Heart left ventricle (tissue), 16 donors: ENCODE data around the gene RGS6. TPM values are rescaled to one million over a fixed set of nuclear protein-coding genes. Genes with fewer than 3 reads are reported as not detected.
A peak's percentile ranks its signal among the peaks of the same experiment; 100 is the strongest.

Experiments
- ATAC-seq, 4 donors: fragments of 200-7000 bp; cut with Tn5 transposase; one replicate each; pipeline ENCODE4 v1.9.1; 2020 to 2022; ENCODE audit warnings: moderate library complexity in 4 of 4, mild to moderate bottlenecking in 3 of 4, moderate number of reproducible peaks in 1 of 4
- DNase-seq, 5 donors: peaks; one replicate each; pipeline ENCODE4 v3.0.0-alpha.2; 2020
- H3K27ac ChIP-seq, 12 donors: fragments of 200-600 bp; sonication (generic) in 4 of 12; one replicate each; pipeline versions ENCODE4 v1.5.0 to v1.8.0; 2016 to 2022; ENCODE audit warnings: mild to moderate bottlenecking in 2 of 12
- H3K27me3 ChIP-seq, 9 donors: fragments of 200-600 bp; sonication (generic) in 2 of 9; one replicate each; pipeline versions ENCODE4 v1.5.1 to v1.8.0; 2016 to 2022; ENCODE audit warnings: mild to moderate bottlenecking in 3 of 9
- H3K36me3 ChIP-seq, 9 donors: fragments of 200-600 bp; sonication (generic) in 2 of 9; one replicate each; pipeline versions ENCODE4 v1.5.0 to v1.8.0; 2018 to 2022; ENCODE audit warnings: mild to moderate bottlenecking in 2 of 9
- H3K4me1 ChIP-seq, 12 donors: fragments of 200-600 bp; sonication (generic) in 4 of 12; one replicate each; pipeline versions ENCODE4 v1.5.0 to v1.8.0; 2016 to 2022; ENCODE audit warnings: mild to moderate bottlenecking in 3 of 12
- H3K4me3 ChIP-seq, 12 donors: fragments of 200-600 bp; sonication (generic) in 4 of 12; one replicate each; pipeline versions ENCODE4 v1.5.0 to v1.8.0; 2017 to 2022; ENCODE audit warnings: mild to moderate bottlenecking in 9 of 12, moderate library complexity in 4 of 12
- H3K9me3 ChIP-seq, 12 donors: fragments of 200-600 bp; sonication (generic) in 4 of 12; one replicate each; pipeline versions ENCODE4 v1.5.0 to v1.8.0; 2016 to 2022; ENCODE audit warnings: mild to moderate bottlenecking in 1 of 12
- POLR2A ChIP-seq, 2 donors: fragments of 450-650 bp; IDR thresholded peaks; one replicate each; pipeline ENCODE4 v1.6.1; 2017; ENCODE audit warnings: antibody characterized with exemption in 2 of 2, mild to moderate bottlenecking in 2 of 2, moderate library complexity in 2 of 2
- WGBS, 4 donors: extraction: QIAGEN DNeasy Blood & Tissue Kit in 2 of 4; methylation state at CpG; one replicate each; pipeline versions ENCODE4 v1.1.5 to v1.1.7; 2013 to 2018; 5-methylcytosine and 5-hydroxymethylcytosine counted together
- intact Hi-C, 10 donors: fragments of 100-400 bp; cut with DNase I; formaldehyde crosslinking; loops; one replicate each; pipeline versions ENCODE4 v1.11.1 to v1.14.2; 2022
- polyA plus RNA-seq, 2 donors: library from polyadenylated mRNA; stranded (reverse); fragments of 200-250 nt; gene quantifications; one replicate each; pipeline ENCODE4 v1.2.3, GENCODE V29; 2013
- total RNA-seq, 9 donors: library from RNA; depleted of rRNA in 2 of 9; stranded (reverse); fragments of >200 nt in 2 of 9; fragmentation: NEBNext Ultra II Directional in 3 of 9; extraction: Animal tissue kit (Norgen Biotek cat#: 25700) in 3 of 9; gene quantifications; one replicate each; pipeline versions ENCODE4 v1.1.0 to v1.2.4, GENCODE V29; 2016 to 2023
- TF ChIP-seq, protein P1 (sequence below), 12 donors: fragments of 200-600 bp; sonication (generic) in 4 of 12; IDR thresholded peaks; one replicate each; pipeline versions ENCODE4 v1.5.0 to v1.8.0; 2018 to 2022; ENCODE audit warnings: antibody characterized with exemption in 12 of 12, mild to moderate bottlenecking in 5 of 12
- donor health status: ischemic (EF 13 %, LVEDD 7.1; RV severe dilation, severe dysfunction).
- donor health status: healthy with polysubstance abuse.
- donor health status: DM: no; HTN: yes; CAD: no.
- donor health status: DM: no; HTN: no; CAD: no.
- donor health status: ischemic (EF 25% LVEDD 6.9; RV normal size, moderate dysfunction).
- donor health status: ischemic (EF 25% LVEDD 5.7; RV mildly dilated, moderate dysfunction).
- donor health status: healthy.
- donor health status: DM: yes; HTN: yes; CAD: no.
- donor health status: ischemic (EF 35%, LVEDD 5.7; RV mildly dilated, moderate dysfunction).
- donor health status: nonischemic (EF 11% LVEDD 7.7; RV severe dilation, severe dysfunction).
- donor health status: DM: yes; HTN: yes; CAD: no.
- donor health status: PGD.
- donor health status: ischemic (EF 29% LVEDD 5.4; RV normal size, mild dysfunction).
- donor health status: nonischemic (EF 23%, LVEDD 6.1; RV moderate dilation, normal function).

Gene RGS6
- total and polyA plus RNA-seq, 11 donors = 1.3 to 25.4 (median 15.1) TPM

DNA sequence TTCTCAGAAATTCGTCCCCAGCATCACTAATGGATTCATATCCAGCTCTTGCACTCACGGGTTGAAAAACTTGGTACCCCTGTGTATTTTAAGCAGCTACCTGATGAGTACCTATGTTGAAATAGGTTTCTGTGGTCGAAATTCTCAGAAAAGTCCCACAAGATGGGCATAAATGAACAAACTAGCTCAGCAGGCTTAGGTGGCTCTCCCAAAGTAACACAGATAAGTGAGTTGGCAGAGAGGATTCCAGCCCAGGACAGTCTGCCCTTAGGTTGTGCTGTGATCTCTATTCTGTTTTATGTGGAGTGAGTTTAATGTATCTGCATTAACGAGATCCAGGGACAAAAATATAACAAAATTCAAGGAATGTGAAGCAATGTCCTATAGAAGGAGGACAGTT is 92.3 kb downstream of the RGS6 start:
- no peaks in the 10 kb centered on the region for H3K27me3 ChIP-seq
- ATAC-seq (peak; percentile 49 to 73 (median 70)), DNase-seq (no peak)
- H3K9me3 ChIP-seq = peaks cover 0 to 2% (median 0%) of the 10 kb centered on the region in 12 donors
- WGBS, 4 donors = 67 to 71% (median 70%) methylated on average over 4 of the region's 4 CpGs
- H3K27ac ChIP-seq = peak overlapping the region in 3 of 12 donors; percentile 1 to 19 (median 2)
- H3K4me3 ChIP-seq = no peak overlapping the region
- TF ChIP-seq POLR2A (IDR thresholded peaks at IDR 0.05) = no peak
- TF ChIP-seq, protein P1, sequence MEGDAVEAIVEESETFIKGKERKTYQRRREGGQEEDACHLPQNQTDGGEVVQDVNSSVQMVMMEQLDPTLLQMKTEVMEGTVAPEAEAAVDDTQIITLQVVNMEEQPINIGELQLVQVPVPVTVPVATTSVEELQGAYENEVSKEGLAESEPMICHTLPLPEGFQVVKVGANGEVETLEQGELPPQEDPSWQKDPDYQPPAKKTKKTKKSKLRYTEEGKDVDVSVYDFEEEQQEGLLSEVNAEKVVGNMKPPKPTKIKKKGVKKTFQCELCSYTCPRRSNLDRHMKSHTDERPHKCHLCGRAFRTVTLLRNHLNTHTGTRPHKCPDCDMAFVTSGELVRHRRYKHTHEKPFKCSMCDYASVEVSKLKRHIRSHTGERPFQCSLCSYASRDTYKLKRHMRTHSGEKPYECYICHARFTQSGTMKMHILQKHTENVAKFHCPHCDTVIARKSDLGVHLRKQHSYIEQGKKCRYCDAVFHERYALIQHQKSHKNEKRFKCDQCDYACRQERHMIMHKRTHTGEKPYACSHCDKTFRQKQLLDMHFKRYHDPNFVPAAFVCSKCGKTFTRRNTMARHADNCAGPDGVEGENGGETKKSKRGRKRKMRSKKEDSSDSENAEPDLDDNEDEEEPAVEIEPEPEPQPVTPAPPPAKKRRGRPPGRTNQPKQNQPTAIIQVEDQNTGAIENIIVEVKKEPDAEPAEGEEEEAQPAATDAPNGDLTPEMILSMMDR (IDR thresholded peaks at IDR 0.05) = no peak
- intact Hi-C loops = loop anchor here (1.0 to 10.0 kb wide), 7 partner anchors 90 to 393 kb away; partner anchors contain the start of gene RGS6 (in 2 of the 10)
- no peaks in the 10 kb centered on the region for H3K36me3 ChIP-seq
- H3K4me1 ChIP-seq = peaks cover 0 to 24% (median 12%) of the 10 kb centered on the region in 12 donors

DNA sequence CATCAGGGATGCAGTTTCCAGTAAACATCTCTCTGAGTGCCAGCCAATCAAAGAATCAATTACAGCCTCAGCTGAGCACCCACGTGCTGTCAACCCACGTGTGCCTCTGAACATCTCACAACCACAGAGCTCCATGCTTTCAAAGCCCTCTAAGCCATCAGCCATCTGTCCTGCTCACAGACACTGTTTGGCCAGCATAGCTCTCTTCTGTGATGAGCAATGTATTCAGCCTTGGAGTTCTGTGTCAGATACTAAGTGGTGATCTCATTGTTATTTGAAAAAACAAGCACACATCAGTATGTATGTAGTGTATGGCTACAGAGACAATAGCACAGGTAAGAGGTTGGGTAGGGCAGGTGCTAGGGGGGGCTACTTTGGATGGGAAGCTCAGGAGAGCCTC is 94.3 kb downstream of the RGS6 start:
- WGBS, 4 donors = 30 to 63% (median 45%) methylated on average over 2 of the region's 2 CpGs
- H3K4me3 ChIP-seq = no peak overlapping the region
- TF ChIP-seq POLR2A (IDR thresholded peaks at IDR 0.05) = no peak
- TF ChIP-seq, protein P1 (IDR thresholded peaks at IDR 0.05) = no peak
- no peaks in the 10 kb centered on the region for H3K36me3 ChIP-seq
- H3K27ac ChIP-seq = no peak overlapping the region
- intact Hi-C loops = loop anchor here in 4 of 10 donors (5.0 to 10.0 kb wide), 3 partner anchors 92 to 396 kb away; partner anchors contain the start of gene RGS6 (in 1 of the 4)
- peak in 1 of 4 donors; percentile 12 for ATAC-seq
- H3K9me3 ChIP-seq = peaks cover 0 to 17% (median 2%) of the 10 kb centered on the region in 12 donors
- H3K4me1 ChIP-seq = peaks cover 0 to 24% (median 12%) of the 10 kb centered on the region in 12 donors
- no peaks in the 10 kb centered on the region for H3K27me3 ChIP-seq
- no peak for DNase-seq

DNA sequence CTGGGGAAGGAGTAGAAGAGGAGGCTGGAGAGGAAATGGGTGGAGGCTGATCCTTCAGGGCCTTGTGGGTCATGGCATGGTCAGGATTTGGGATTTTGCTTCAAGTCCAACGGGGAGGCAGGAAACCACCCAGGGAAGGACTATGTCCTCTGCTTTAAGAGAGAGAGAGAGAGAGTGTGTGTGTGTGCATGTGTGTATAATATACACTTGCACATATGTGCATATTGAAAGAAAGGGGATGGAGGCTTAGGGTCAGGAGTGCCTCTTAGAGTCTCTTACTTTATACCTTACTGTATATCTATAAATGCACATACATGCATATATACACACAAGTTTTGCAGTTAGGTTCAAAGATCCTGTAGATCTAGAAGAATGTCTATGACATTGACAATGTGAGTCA is 94.8 kb downstream of the RGS6 start:
- no peaks in the 10 kb centered on the region for H3K36me3 ChIP-seq
- no peak overlapping the region for H3K27ac ChIP-seq
- intact Hi-C loops = loop anchor here in 4 of 10 donors (5.0 to 10.0 kb wide), 3 partner anchors 92 to 395 kb away; partner anchors contain the start of gene RGS6 (in 1 of the 4)
- no peak for TF ChIP-seq POLR2A (IDR thresholded peaks at IDR 0.05)
- TF ChIP-seq, protein P1 (IDR thresholded peaks at IDR 0.05) = no peak
- 33 to 68% (median 60%) methylated on average over 1 of the region's 1 CpG for WGBS, 4 donors
- peaks cover 0 to 17% (median 2%) of the 10 kb centered on the region in 12 donors for H3K9me3 ChIP-seq
- peaks cover 0 to 24% (median 12%) of the 10 kb centered on the region in 12 donors for H3K4me1 ChIP-seq
- H3K4me3 ChIP-seq = no peak overlapping the region
- ATAC-seq = no peak
- no peaks in the 10 kb centered on the region for H3K27me3 ChIP-seq
- no peak for DNase-seq

DNA sequence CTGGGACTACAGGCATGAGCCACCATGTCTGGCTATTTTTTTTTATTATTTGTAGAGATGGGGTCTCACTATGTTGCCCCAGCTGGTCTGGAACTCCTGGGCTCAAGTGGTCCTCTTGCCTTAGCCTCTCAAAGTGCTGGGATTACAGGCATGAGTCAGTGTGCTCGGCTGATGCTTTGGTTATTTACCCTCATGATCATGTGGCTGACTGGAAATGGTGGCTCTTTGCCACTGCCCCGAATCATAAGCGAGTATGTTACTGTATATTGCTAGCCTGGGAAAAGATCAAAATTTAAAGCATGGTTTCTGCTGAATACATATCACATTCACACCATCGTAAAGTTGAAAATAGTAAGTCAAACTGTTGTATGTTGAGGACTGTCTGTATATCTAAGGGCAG is 101.1 kb downstream of the RGS6 start:
- Histone ChIP-seq H3K4me1 (no peaks in the 10 kb centered on the region), H3K27me3 (no peaks in the 10 kb centered on the region), H3K9me3 (peaks cover 0 to 17% (median 2%) of the 10 kb centered on the region in 12 donors), H3K36me3 (no peaks in the 10 kb centered on the region), H3K27ac (no peak overlapping the region), H3K4me3 (no peak overlapping the region)
- TF ChIP-seq POLR2A (IDR thresholded peaks at IDR 0.05) = no peak
- TF ChIP-seq, protein P1 (IDR thresholded peaks at IDR 0.05) = no peak
- WGBS, 4 donors = 89 to 95% (median 92%) methylated on average over 4 of the region's 4 CpGs
- intact Hi-C loops = no loop called here
- DNase-seq (no peak), ATAC-seq (no peak)
